HepG2 (cell line): ENCODE measurements around the gene KCNAB2. TPM values are rescaled to one million over a fixed set of nuclear protein-coding genes. Genes with fewer than 3 reads are reported as not detected.

Experiments
- ATAC-seq: fragments of 200-7000 bp; cut with Tn5 transposase; 3 replicates; pipeline ENCODE4 v1.9.1; 2020; ENCODE audit warnings: mild to moderate bottlenecking, moderate library complexity
- BruUV-seq: library from RNA; stranded (reverse); fragments of 400-500 nt; replicated peaks from 2 replicates; lab custom pipeline; 2021; lab: Mats Ljungman, UMichigan
- CTCF ChIA-PET: fragments of 300-600 bp; formaldehyde crosslinking; extraction: SDS; loops from one replicate; lab custom pipeline; 2021; ENCODE audit warnings: low total read pairs, inconsistent platforms, low intra/inter-chr PET ratio; lab: Yijun Ruan, JAX
- POLR2A ChIA-PET: fragments of 350-600 bp; sonication (Branson Sonifier 250); formaldehyde crosslinking; loops from one replicate; lab custom pipeline; 2020; ENCODE audit warnings: antibody characterized with exemption, inconsistent platforms; lab: Yijun Ruan, JAX
- DNase-seq: peaks from one replicate; pipeline ENCODE4 v3.0.0-alpha.2; 2015; ENCODE audit warnings: low spot score
- FAIRE-seq: peaks from 3 replicates; lab custom pipeline; 2011; peaks lifted over from hg19 to GRCh38; lab: Jason Lieb, UNC
- H2AFZ ChIP-seq: one replicate; pipeline ENCODE4 v1.6.1; 2011; ENCODE audit warnings: low read length, inconsistent platforms
- H3K27ac ChIP-seq: fragments of 300-600 bp; 3 replicates; pipeline ENCODE4 v1.8.0; 2011; ENCODE audit warnings: mixed run types, mild to moderate bottlenecking, mixed read lengths, low read length, inconsistent platforms; ENCODE audit not compliant: insufficient read depth; ENCODE audit errors: extremely low read length
- H3K27me3 ChIP-seq, 2 experiments: fragments of 200-600 bp in 1 of 2; 2 replicates in 1 of 2; 3 replicates in 1 of 2; pipeline versions ENCODE4 v1.6.0 to v1.8.0; 2011; ENCODE audit warnings: low read length in 2 of 2, mild to moderate bottlenecking in 2 of 2, moderate library complexity in 2 of 2, inconsistent platforms in 1 of 2; ENCODE audit not compliant: insufficient read depth in 2 of 2, control insufficient read depth in 1 of 2
- H3K36me3 ChIP-seq, 2 experiments: fragments of 200-600 bp in 1 of 2; replicated peaks in 1 of 2; 2 replicates in 1 of 2; 3 replicates in 1 of 2; pipeline versions ENCODE4 v1.5.1 to v1.8.0; 2011; ENCODE audit warnings: low read length in 2 of 2, inconsistent platforms in 1 of 2; ENCODE audit not compliant: insufficient read depth in 2 of 2, control insufficient read depth in 1 of 2
- H3K4me1 ChIP-seq: 2 replicates; pipeline ENCODE4 v1.5.1; 2012; ENCODE audit warnings: low read length, inconsistent platforms; ENCODE audit not compliant: insufficient read depth
- H3K4me2 ChIP-seq: 2 replicates; pipeline ENCODE4 v1.6.0; 2011; ENCODE audit warnings: low read depth, low read length, inconsistent platforms
- H3K4me3 ChIP-seq, 3 experiments: fragments of 200-600 bp in 1 of 3; sonication (generic), shearing (Covaris generic) in 1 of 3; replicated peaks in 1 of 3; 2 replicates each; pipeline ENCODE4 v1.5.1; 2011 to 2016; ENCODE audit warnings: low read length in 3 of 3, inconsistent platforms in 2 of 3, low read depth in 2 of 3, mild to moderate bottlenecking in 2 of 3, control low read depth in 1 of 3, mixed read lengths in 1 of 3; ENCODE audit not compliant: insufficient read depth in 1 of 3
- H3K79me2 ChIP-seq: one replicate; pipeline ENCODE4 v1.6.1; 2011; ENCODE audit warnings: low read length, inconsistent platforms; ENCODE audit not compliant: insufficient read depth
- H3K9ac ChIP-seq: 2 replicates; pipeline ENCODE4 v1.6.0; 2011; ENCODE audit warnings: mild to moderate bottlenecking, low read depth, low read length, inconsistent platforms; ENCODE audit not compliant: insufficient read depth
- H3K9me3 ChIP-seq: 2 replicates; pipeline ENCODE4 v1.5.1; 2012; ENCODE audit warnings: mild to moderate bottlenecking, low read length
- H4K20me1 ChIP-seq: 2 replicates; pipeline ENCODE4 v1.6.0; 2011; ENCODE audit warnings: inconsistent platforms, mild to moderate bottlenecking, low read length, moderate library complexity; ENCODE audit not compliant: insufficient read depth
- ARHGAP35 ChIP-seq: sonication (generic); formaldehyde crosslinking; IDR thresholded peaks from 2 replicates; pipeline ENCODE4 v1.9.0; 2022; ENCODE audit warnings: mild to moderate bottlenecking, inconsistent platforms, moderate library complexity, missing genetic modification reagents, borderline replicate concordance
- ELF1 ChIP-seq: sonication (generic); formaldehyde crosslinking; IDR thresholded peaks from 2 replicates; pipeline ENCODE4 v1.4.0; 2020; ENCODE audit warnings: missing genetic modification reagents
- MAFG ChIP-seq: sonication (generic); formaldehyde crosslinking; IDR thresholded peaks from 2 replicates; pipeline ENCODE4 v1.5.1; 2020; ENCODE audit warnings: mild to moderate bottlenecking, missing genetic modification reagents
- MIER2 ChIP-seq: IDR thresholded peaks from 2 replicates; pipeline ENCODE4 v1.6.1; 2016; ENCODE audit warnings: missing biosample characterization, missing genetic modification reagents
- SP2 ChIP-seq: sonication (generic); formaldehyde crosslinking; IDR thresholded peaks from 2 replicates; pipeline ENCODE4 v1.5.1; 2020; ENCODE audit warnings: mild to moderate bottlenecking, missing genetic modification reagents
- SSRP1 ChIP-seq: IDR thresholded peaks from 2 replicates; pipeline ENCODE4 v1.6.1; 2016; ENCODE audit warnings: control low read depth
- TOPORS ChIP-seq: sonication (generic); formaldehyde crosslinking; IDR thresholded peaks from 2 replicates; pipeline ENCODE4 v1.8.0; 2023; ENCODE audit warnings: mild to moderate bottlenecking, missing genetic modification reagents
- ZFY ChIP-seq: sonication (generic); formaldehyde crosslinking; IDR thresholded peaks from 2 replicates; pipeline ENCODE4 v1.4.0; 2020; ENCODE audit warnings: missing genetic modification reagents
- WGBS: methylation state at CpG from one replicate; pipeline ENCODE4 v1.1.6; 2017; ENCODE audit warnings: low lambda C conversion rate; 5-methylcytosine and 5-hydroxymethylcytosine counted together
- in situ Hi-C: cut with HindIII; loops from 2 replicates; pipeline ENCODE4 v1.10.0; 2017; ENCODE audit warnings: low pct_unique_long_range_greater_than_20kb; ENCODE audit not compliant: extremely low pct_ligation_motif_present
- intact Hi-C: fragments of 100-400 bp; cut with micrococcal nuclease; formaldehyde crosslinking; loops from one replicate; pipeline ENCODE4 v1.10.0; 2022; ENCODE audit not compliant: unreplicated experiment
- polyA plus RNA-seq, 8 experiments: library from polyadenylated mRNA; depleted of rRNA in 3 of 8; stranded (reverse) in 7 of 8; unstranded in 1 of 8; fragments of >200 nt; fragmentation: Illumina TruSeq in 4 of 8; extraction: Trizol in 4 of 8; gene quantifications; 2 replicates each; pipeline versions ENCODE4 v1.2.1 to v1.2.3, GENCODE V29; 2011 to 2016; ENCODE audit warnings: low read depth in 4 of 8, missing spikeins in 1 of 8, mixed read lengths in 1 of 8; ENCODE audit not compliant: insufficient read depth in 1 of 8
- total RNA-seq, 5 experiments: library from RNA; depleted of rRNA; stranded (reverse); fragments of >200 nt; fragmentation: Illumina TruSeq; extraction: Trizol; gene quantifications; 2 replicates each; pipeline ENCODE4 v1.2.3, GENCODE V29; 2016; ENCODE audit warnings: low read depth in 1 of 5
- TF ChIP-seq, protein P1 (sequence below): sonication (generic); formaldehyde crosslinking; IDR thresholded peaks from 2 replicates; pipeline ENCODE4 v1.5.0; 2020; ENCODE audit warnings: mild to moderate bottlenecking, missing genetic modification reagents
- TF ChIP-seq, protein P2 (sequence below): sonication (generic); formaldehyde crosslinking; IDR thresholded peaks from 2 replicates; pipeline ENCODE4 v1.8.0; 2022; ENCODE audit warnings: mild to moderate bottlenecking, missing genetic modification reagents
- TF ChIP-seq, protein P3 (sequence below): sonication (generic); formaldehyde crosslinking; IDR thresholded peaks from 2 replicates; pipeline ENCODE4 v1.8.1; 2023; ENCODE audit warnings: mild to moderate bottlenecking, inconsistent platforms, moderate library complexity, missing genetic modification reagents, borderline replicate concordance
- TF ChIP-seq, protein P4 (sequence below): sonication (generic); formaldehyde crosslinking; IDR thresholded peaks from 2 replicates; pipeline ENCODE4 v1.4.0; 2020; ENCODE audit warnings: missing genetic modification reagents, low read depth, mild to moderate bottlenecking, borderline replicate concordance
- TF ChIP-seq, protein P5 (sequence below): sonication (generic); formaldehyde crosslinking; IDR thresholded peaks from 2 replicates; pipeline ENCODE4 v1.5.0; 2020; ENCODE audit warnings: missing genetic modification reagents

Gene KCNAB2
- total and polyA plus RNA-seq, 2 of the 13 experiments (the other 11 are each of a cell fraction or from before 2014, with no cell fraction given): 6.2 to 8.8 TPM

DNA sequence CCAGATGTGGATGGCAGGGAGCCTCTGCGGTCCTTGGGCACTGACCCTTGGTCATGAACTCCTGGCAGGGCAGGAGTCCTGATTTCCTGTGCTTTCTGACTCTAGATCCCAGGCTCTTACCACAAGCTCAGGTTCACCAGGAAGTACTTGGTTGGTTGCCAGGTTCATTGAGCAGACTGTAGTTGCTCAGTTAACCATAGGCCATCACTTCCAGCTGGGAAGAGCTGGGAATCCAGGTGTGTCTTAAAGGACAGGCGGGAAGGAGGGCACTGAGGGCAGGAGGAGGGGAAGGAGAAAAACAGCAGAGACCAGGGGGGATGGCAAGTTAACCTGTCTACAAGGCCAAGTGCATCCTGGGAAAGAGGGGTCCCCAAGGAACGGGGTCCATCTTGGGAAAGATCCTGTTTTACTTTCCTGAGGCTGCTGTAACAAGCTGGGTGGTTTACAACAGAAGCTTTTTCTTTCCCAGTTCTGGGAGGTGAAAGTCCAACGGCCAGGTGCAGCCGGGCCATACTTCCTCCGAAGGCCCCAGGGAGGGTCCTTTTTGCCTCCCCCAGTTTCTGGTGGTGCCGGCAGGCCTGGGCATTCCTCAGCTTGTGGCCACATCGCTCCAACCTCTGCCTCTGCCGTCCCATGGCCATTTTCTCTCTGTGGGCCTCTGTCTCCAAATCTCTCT lies 11.6 kb downstream of the KCNAB2 start (continued):
- TF ChIP-seq, protein P1, sequence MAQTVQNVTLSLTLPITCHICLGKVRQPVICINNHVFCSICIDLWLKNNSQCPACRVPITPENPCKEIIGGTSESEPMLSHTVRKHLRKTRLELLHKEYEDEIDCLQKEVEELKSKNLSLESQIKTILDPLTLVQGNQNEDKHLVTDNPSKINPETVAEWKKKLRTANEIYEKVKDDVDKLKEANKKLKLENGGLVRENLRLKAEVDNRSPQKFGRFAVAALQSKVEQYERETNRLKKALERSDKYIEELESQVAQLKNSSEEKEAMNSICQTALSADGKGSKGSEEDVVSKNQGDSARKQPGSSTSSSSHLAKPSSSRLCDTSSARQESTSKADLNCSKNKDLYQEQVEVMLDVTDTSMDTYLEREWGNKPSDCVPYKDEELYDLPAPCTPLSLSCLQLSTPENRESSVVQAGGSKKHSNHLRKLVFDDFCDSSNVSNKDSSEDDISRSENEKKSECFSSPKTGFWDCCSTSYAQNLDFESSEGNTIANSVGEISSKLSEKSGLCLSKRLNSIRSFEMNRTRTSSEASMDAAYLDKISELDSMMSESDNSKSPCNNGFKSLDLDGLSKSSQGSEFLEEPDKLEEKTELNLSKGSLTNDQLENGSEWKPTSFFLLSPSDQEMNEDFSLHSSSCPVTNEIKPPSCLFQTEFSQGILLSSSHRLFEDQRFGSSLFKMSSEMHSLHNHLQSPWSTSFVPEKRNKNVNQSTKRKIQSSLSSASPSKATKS (CRISPR knock-in tag): no peak
- TF ChIP-seq MAFG (CRISPR knock-in tag) (no peak), MIER2 (CRISPR knock-in tag) (no peak), SP2 (CRISPR knock-in tag) (no peak), ZFY (CRISPR knock-in tag) (no peak)
- TF ChIP-seq, protein P2, sequence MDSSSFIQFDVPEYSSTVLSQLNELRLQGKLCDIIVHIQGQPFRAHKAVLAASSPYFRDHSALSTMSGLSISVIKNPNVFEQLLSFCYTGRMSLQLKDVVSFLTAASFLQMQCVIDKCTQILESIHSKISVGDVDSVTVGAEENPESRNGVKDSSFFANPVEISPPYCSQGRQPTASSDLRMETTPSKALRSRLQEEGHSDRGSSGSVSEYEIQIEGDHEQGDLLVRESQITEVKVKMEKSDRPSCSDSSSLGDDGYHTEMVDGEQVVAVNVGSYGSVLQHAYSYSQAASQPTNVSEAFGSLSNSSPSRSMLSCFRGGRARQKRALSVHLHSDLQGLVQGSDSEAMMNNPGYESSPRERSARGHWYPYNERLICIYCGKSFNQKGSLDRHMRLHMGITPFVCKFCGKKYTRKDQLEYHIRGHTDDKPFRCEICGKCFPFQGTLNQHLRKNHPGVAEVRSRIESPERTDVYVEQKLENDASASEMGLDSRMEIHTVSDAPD (CRISPR knock-in tag): no peak
- TF ChIP-seq, protein P3, sequence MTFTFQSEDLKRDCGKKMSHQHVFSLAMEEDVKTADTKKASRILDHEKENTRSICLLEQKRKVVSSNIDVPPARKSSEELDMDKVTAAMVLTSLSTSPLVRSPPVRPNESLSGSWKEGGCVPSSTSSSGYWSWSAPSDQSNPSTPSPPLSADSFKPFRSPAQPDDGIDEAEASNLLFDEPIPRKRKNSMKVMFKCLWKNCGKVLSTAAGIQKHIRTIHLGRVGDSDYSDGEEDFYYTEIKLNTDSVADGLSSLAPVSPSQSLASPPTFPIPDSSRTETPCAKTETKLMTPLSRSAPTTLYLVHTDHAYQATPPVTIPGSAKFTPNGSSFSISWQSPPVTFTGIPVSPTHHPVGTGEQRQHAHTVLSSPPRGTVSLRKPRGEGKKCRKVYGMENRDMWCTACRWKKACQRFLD: no peak

DNA sequence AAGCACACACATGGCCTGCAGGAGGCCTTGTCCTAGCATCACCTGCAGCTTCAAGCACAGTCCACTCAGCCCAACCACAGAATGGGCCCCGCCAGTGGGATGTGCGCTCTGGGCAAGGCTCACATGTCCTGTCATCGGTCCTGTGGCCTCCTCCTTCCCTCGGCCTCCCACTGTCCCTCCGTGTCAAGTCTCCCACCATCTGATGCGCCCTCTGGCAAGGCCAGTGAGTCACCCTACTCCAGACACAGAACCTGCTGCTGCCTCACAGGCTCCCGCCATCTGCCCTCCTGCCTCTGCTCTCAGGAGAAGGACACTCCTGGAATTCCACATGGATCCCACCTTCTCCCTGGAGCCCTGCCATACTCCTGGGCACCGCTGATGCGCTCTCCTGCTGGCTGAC lies 14.2 kb downstream of the KCNAB2 start:
- Histone ChIP-seq H4K20me1 (no peaks in the 10 kb centered on the region), H3K9ac (no peak overlapping the region), H3K4me3 (no peak overlapping the region), H3K27ac (no peak overlapping the region), H3K36me3 (no peaks in the 10 kb centered on the region), H3K4me2 (no peak overlapping the region), H3K4me1 (peaks cover 9% of the 10 kb centered on the region), H3K27me3 (no peaks in the 10 kb centered on the region), H3K9me3 (no peaks in the 10 kb centered on the region), H3K79me2 (no peaks in the 10 kb centered on the region), H2AFZ (no peak overlapping the region)
- intact Hi-C loops (no loop called here), in situ Hi-C loops (no loop called here)
- BruUV-seq: no TSS peak
- FAIRE-seq: no peak
- CTCF ChIA-PET: no interaction called here
- no peak for ATAC-seq
- POLR2A ChIA-PET: no interaction called here
- WGBS: 78% methylated on average over 9 of the region's 9 CpGs
- TF ChIP-seq ARHGAP35 (CRISPR knock-in tag) (no peak), SSRP1 (CRISPR knock-in tag) (no peak), TOPORS (CRISPR knock-in tag) (no peak), ELF1 (CRISPR knock-in tag) (no peak)
- TF ChIP-seq, protein P4, sequence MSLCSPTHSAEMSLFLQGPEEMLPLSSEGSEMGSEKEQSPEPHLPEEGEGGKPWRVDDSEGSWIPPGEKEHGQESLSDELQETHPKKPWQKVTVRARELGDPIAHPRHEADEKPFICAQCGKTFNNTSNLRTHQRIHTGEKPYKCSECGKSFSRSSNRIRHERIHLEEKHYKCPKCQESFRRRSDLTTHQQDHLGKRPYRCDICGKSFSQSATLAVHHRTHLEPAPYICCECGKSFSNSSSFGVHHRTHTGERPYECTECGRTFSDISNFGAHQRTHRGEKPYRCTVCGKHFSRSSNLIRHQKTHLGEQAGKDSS: no peak
- TF ChIP-seq, protein P5, sequence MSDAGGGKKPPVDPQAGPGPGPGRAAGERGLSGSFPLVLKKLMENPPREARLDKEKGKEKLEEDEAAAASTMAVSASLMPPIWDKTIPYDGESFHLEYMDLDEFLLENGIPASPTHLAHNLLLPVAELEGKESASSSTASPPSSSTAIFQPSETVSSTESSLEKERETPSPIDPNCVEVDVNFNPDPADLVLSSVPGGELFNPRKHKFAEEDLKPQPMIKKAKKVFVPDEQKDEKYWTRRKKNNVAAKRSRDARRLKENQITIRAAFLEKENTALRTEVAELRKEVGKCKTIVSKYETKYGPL (CRISPR knock-in tag): no peak
- DNase-seq: no peak
